Right atrium auricular region (tissue), 2 donors: ENCODE measurements around the gene GRIA3. TPM values are rescaled to one million over a fixed set of nuclear protein-coding genes. Genes with fewer than 3 reads are reported as not detected.
A peak's percentile ranks its signal among the peaks of the same experiment; 100 is the strongest.

Experiments used
- DNase-seq: peaks from one replicate; pipeline ENCODE4 v3.0.0-alpha.2; 2019; ENCODE audit warnings: low spot score
- H3K27ac ChIP-seq, 2 donors: fragments of 200-600 bp; sonication (generic); 1 replicate in 1 of 2; 2 replicates in 1 of 2; pipeline ENCODE4 v1.5.1; 2016 to 2019
- H3K27me3 ChIP-seq, 2 donors: fragments of 200-600 bp; sonication (generic); one replicate each; pipeline versions ENCODE4 v1.5.1 to v1.6.0; 2017 to 2019
- H3K36me3 ChIP-seq: fragments of 200-600 bp; sonication (generic); one replicate; pipeline ENCODE4 v1.5.1; 2016
- H3K4me1 ChIP-seq, 2 donors: fragments of 200-600 bp; sonication (generic); one replicate each; pipeline versions ENCODE4 v1.5.1 to v1.6.0; 2017 to 2019
- H3K4me3 ChIP-seq, 2 donors: fragments of 200-600 bp; sonication (generic); 1 replicate in 1 of 2; 2 replicates in 1 of 2; pipeline ENCODE4 v1.5.1; 2017 to 2019; ENCODE audit warnings: mild to moderate bottlenecking in 1 of 2, moderate library complexity in 1 of 2
- H3K9me3 ChIP-seq, 2 donors: fragments of 200-600 bp; sonication (generic); one replicate each; pipeline ENCODE4 v1.5.1; 2019
- CTCF ChIP-seq, 2 donors: fragments of 200-600 bp; sonication (generic); IDR thresholded peaks; one replicate each; pipeline ENCODE4 v1.5.1; 2019; ENCODE audit warnings: antibody characterized with exemption in 2 of 2
- total RNA-seq, 2 donors: library from RNA; depleted of rRNA; stranded (reverse); fragments of >200 nt; gene quantifications; one replicate each; pipeline ENCODE4 v1.1.0, GENCODE V29; 2016

Gene GRIA3
- total RNA-seq, 2 donors from 2014 or later = 0.74 to 1.0 TPM

GRCh38 chrX:123468481-123468880 lies 284.4 kb downstream of the GRIA3 start:
- no peak for TF ChIP-seq CTCF (IDR thresholded peaks at IDR 0.05)
- no peaks in the 10 kb centered on the region for H3K36me3 ChIP-seq
- H3K27ac ChIP-seq = no peak overlapping the region

GRCh38 chrX:123475068-123475724 lies 291.1 kb downstream of the GRIA3 start:
- Histone ChIP-seq H3K4me1 (no peaks in the 10 kb centered on the region), H3K27me3 (no peaks in the 10 kb centered on the region), H3K9me3 (no peaks in the 10 kb centered on the region), H3K36me3 (no peaks in the 10 kb centered on the region), H3K4me3 (no peak overlapping the region), H3K27ac (no peak overlapping the region)
- DNase-seq = no peak
- no peak for TF ChIP-seq CTCF (IDR thresholded peaks at IDR 0.05)

More at GRCh38 chrX:123468481-123468880, 284.4 kb downstream of the GRIA3 start:
- no peaks in the 10 kb centered on the region for H3K27me3 ChIP-seq
- no peaks in the 10 kb centered on the region for H3K4me1 ChIP-seq
- H3K4me3 ChIP-seq = no peak overlapping the region
- no peaks in the 10 kb centered on the region for H3K9me3 ChIP-seq
- DNase-seq = no peak

GRCh38 chrX:123476611-123477219 lies 292.6 kb downstream of the GRIA3 start:
- TF ChIP-seq CTCF (IDR thresholded peaks at IDR 0.05) = no peak
- no peaks in the 10 kb centered on the region for H3K4me1 ChIP-seq
- no peak for DNase-seq
- H3K4me3 ChIP-seq = no peak overlapping the region
- H3K27me3 ChIP-seq = no peaks in the 10 kb centered on the region
- H3K9me3 ChIP-seq = no peaks in the 10 kb centered on the region
- H3K36me3 ChIP-seq = no peaks in the 10 kb centered on the region
- no peak overlapping the region for H3K27ac ChIP-seq

- Histone ChIP-seq H3K4me3 (no peak overlapping the region), H3K27me3 (no peaks in the 10 kb centered on the region), H3K36me3 (no peaks in the 10 kb centered on the region), H3K9me3 (no peaks in the 10 kb centered on the region), H3K27ac (no peak overlapping the region), H3K4me1 (no peaks in the 10 kb centered on the region)
- no peak for TF ChIP-seq CTCF (IDR thresholded peaks at IDR 0.05)
- DNase-seq = no peak
These were observed 293.6 kb downstream of the GRIA3 start for GRCh38 chrX:123477673-123478072.

GRCh38 chrX:123481913-123482851 lies 298.1 kb downstream of the GRIA3 start:
- Histone ChIP-seq H3K36me3 (no peaks in the 10 kb centered on the region), H3K27ac (peak overlapping the region in 1 of 2 donors; percentile 12), H3K4me3 (no peak overlapping the region), H3K9me3 (no peaks in the 10 kb centered on the region), H3K27me3 (no peaks in the 10 kb centered on the region), H3K4me1 (no peaks in the 10 kb centered on the region)
- TF ChIP-seq CTCF (IDR thresholded peaks at IDR 0.05) = no peak
- no peak for DNase-seq
